Mesenchymal stem cell (in vitro differentiated cells and primary cell): Measurements from ENCODE around the gene SNPH.

Experiments used
- DNase-seq: peaks from one replicate; pipeline ENCODE4 v3.0.0-alpha.2; 2013
- H2AFZ ChIP-seq: one replicate; pipeline ENCODE4 v1.6.1; 2013; ENCODE audit warnings: low read depth, mild to moderate bottlenecking, control low read depth, inconsistent platforms, low read length, moderate library complexity
- H2AK5ac ChIP-seq: 2 replicates; pipeline ENCODE4 v1.6.1; 2013; ENCODE audit warnings: low read length, moderate library complexity, mild to moderate bottlenecking, inconsistent platforms; ENCODE audit not compliant: severe bottlenecking
- H2BK120ac ChIP-seq: one replicate; pipeline ENCODE4 v1.6.1; 2013; ENCODE audit warnings: low read depth, mild to moderate bottlenecking, inconsistent platforms, low read length, moderate library complexity
- H2BK12ac ChIP-seq, 2 experiments: one replicate each; pipeline ENCODE4 v1.6.1; 2013; ENCODE audit warnings: inconsistent platforms in 2 of 2, low read length in 2 of 2, mild to moderate bottlenecking in 2 of 2, moderate library complexity in 2 of 2, control low read depth in 1 of 2
- H2BK15ac ChIP-seq: one replicate; pipeline ENCODE4 v1.6.1; 2013; ENCODE audit warnings: mild to moderate bottlenecking, low read depth, inconsistent platforms; ENCODE audit not compliant: poor library complexity, severe bottlenecking
- H2BK5ac ChIP-seq: 2 replicates; pipeline ENCODE4 v1.6.1; 2013; ENCODE audit warnings: low read depth, mild to moderate bottlenecking, low read length, control low read depth, inconsistent platforms; ENCODE audit not compliant: poor library complexity, severe bottlenecking
- H3K14ac ChIP-seq, 2 experiments: one replicate each; pipeline ENCODE4 v1.6.1; 2013; ENCODE audit warnings: inconsistent platforms in 2 of 2, low read length in 2 of 2, control low read depth in 1 of 2, mild to moderate bottlenecking in 1 of 2, moderate library complexity in 1 of 2
- H3K18ac ChIP-seq, 2 experiments: one replicate each; pipeline ENCODE4 v1.6.1; 2013; ENCODE audit warnings: inconsistent platforms in 2 of 2, low read length in 2 of 2, control low read depth in 1 of 2, low read depth in 1 of 2, mild to moderate bottlenecking in 1 of 2
- H3K23ac ChIP-seq, 2 experiments: one replicate each; pipeline ENCODE4 v1.6.1; 2013; ENCODE audit warnings: inconsistent platforms in 2 of 2, low read length in 2 of 2, mild to moderate bottlenecking in 2 of 2, moderate library complexity in 2 of 2, control low read depth in 1 of 2
- H3K27ac ChIP-seq: 2 replicates; pipeline ENCODE4 v1.5.1; 2013; ENCODE audit warnings: mild to moderate bottlenecking, moderate library complexity, low read length, control low read depth, inconsistent platforms; ENCODE audit not compliant: poor library complexity, severe bottlenecking
- H3K27me3 ChIP-seq, 2 experiments: 2 replicates each; pipeline versions ENCODE4 v1.6.1 to v1.7.0; 2013; ENCODE audit warnings: low read length in 2 of 2, mild to moderate bottlenecking in 2 of 2, moderate library complexity in 2 of 2, control low read depth in 1 of 2, inconsistent platforms in 1 of 2; ENCODE audit not compliant: control insufficient read depth in 1 of 2, insufficient read depth in 1 of 2
- H3K36me3 ChIP-seq, 2 experiments: 2 replicates each; pipeline versions ENCODE4 v1.6.1 to v1.7.0; 2013; ENCODE audit warnings: low read length in 2 of 2, control low read depth in 1 of 2, inconsistent platforms in 1 of 2, low read depth in 1 of 2, mild to moderate bottlenecking in 1 of 2; ENCODE audit not compliant: insufficient read depth in 2 of 2, control insufficient read depth in 1 of 2
- H3K4ac ChIP-seq, 2 experiments: one replicate each; pipeline ENCODE4 v1.6.1; 2013; ENCODE audit warnings: inconsistent platforms in 2 of 2, low read length in 2 of 2, mild to moderate bottlenecking in 2 of 2, moderate library complexity in 2 of 2, control low read depth in 1 of 2, low read depth in 1 of 2
- H3K4me1 ChIP-seq: 2 replicates; pipeline ENCODE4 v1.6.1; 2013; ENCODE audit warnings: low read depth, low read length, control low read depth; ENCODE audit not compliant: control insufficient read depth, insufficient read depth
- H3K4me2 ChIP-seq: 2 replicates; pipeline ENCODE4 v1.6.1; 2013; ENCODE audit warnings: low read length, mild to moderate bottlenecking, inconsistent platforms; ENCODE audit not compliant: poor library complexity, severe bottlenecking
- H3K4me3 ChIP-seq, 2 experiments: 2 replicates each; pipeline versions ENCODE4 v1.5.1 to v1.7.0; 2013; ENCODE audit warnings: low read length in 2 of 2, mild to moderate bottlenecking in 2 of 2, control low read depth in 1 of 2, low read depth in 1 of 2; ENCODE audit not compliant: insufficient read depth in 1 of 2
- H3K79me1 ChIP-seq: replicated peaks from 2 replicates; pipeline ENCODE4 v1.6.1; 2013; ENCODE audit warnings: mild to moderate bottlenecking, control low read depth, low read length, inconsistent platforms; ENCODE audit not compliant: poor library complexity, severe bottlenecking
- H3K9ac ChIP-seq: 2 replicates; pipeline ENCODE4 v1.7.0; 2013; ENCODE audit warnings: mild to moderate bottlenecking, low read length, moderate library complexity
- H3K9me3 ChIP-seq: 2 replicates; pipeline ENCODE4 v1.7.0; 2013; ENCODE audit warnings: mild to moderate bottlenecking, low read length; ENCODE audit not compliant: control insufficient read depth
- H4K8ac ChIP-seq: one replicate; pipeline ENCODE4 v1.6.1; 2013; ENCODE audit warnings: inconsistent platforms, mild to moderate bottlenecking, low read length, moderate library complexity
- H4K91ac ChIP-seq: one replicate; pipeline ENCODE4 v1.6.1; 2013; ENCODE audit warnings: mild to moderate bottlenecking, low read length, inconsistent platforms
- WGBS: methylation state at CpG from one replicate; pipeline ENCODE4 v1.1.7; 2013; ENCODE audit warnings: mixed read lengths; 5-methylcytosine and 5-hydroxymethylcytosine counted together

The SNPH gene

DNA sequence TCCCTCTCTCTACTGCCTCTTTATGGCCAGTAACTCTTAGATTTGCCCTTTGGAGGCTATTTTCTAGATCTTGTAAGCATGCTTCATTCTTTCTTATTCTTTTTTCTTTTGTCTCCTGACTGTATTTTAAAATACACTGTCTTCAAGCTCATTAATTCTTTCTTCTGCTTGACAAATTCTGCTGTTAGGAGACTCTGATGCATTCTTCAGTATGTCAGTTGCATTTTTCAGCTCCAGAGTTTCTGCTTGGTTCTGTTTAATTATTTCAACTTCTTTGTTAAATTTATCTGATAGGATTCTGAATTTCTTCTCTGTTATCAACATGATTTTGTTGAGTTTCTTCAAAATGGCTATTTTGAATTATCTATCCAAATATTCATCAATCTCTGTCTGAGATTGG is 87.9 kb downstream of the SNPH start:
- Histone ChIP-seq H3K27ac (no peak overlapping the region), H3K4me2 (no peak overlapping the region), H2AK5ac (no peak overlapping the region), H3K9ac (no peak overlapping the region), H3K9me3 (peaks cover 21% of the 10 kb centered on the region), H3K4me1 (peaks cover 6% of the 10 kb centered on the region), H3K27me3 (no peaks in the 10 kb centered on the region), H2BK120ac (no peak overlapping the region), H3K79me1 (peaks cover 27% of the 10 kb centered on the region), H4K8ac (no peak overlapping the region), H2AFZ (no peak overlapping the region), H3K4ac (no peak overlapping the region), H2BK12ac (no peak overlapping the region), H2BK15ac (no peak overlapping the region), H3K4me3 (no peak overlapping the region), H2BK5ac (no peak overlapping the region), H3K36me3 (peaks cover 23 to 65% of the 10 kb centered on the region in 2 experiments), H3K23ac (no peak overlapping the region), H3K14ac (no peak overlapping the region), H3K18ac (no peak overlapping the region), H4K91ac (no peak overlapping the region)
- DNase-seq = no peak

DNA sequence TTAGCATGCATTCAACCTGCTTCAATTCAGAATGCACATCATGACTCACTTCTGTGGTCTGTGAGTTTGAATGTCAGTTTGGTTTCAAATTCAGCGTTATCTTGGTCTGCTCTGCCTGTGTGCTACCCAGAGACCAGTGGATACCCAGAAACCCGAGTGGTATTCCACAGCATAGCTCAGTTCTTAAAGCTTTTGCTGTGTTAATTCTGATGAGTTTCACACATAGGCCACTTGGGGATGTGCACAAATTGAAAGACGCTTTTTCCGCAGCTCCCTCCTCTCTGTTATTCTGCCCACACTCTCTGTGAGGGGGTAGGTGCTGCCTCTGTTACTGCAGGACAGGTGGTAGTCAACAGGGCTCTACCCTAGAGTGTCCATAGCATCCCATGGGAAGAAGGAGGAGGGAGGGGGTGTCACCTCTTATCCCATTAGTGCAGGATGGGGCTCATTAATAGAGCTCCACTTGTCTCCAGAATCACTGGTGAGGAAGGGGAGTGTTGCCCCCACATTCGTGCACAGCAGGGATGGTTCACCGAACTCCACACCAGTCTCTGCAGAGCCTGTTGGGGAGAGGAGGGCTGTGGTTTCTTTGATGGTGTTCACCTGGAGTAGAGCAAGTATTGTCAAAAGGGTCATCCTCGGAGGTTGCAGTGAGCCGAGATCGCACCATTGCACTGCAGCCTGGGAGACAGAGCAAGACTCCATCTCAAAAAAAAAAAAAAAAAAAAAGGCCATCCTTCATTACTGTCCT is 92.0 kb downstream of the SNPH start:
- no peak overlapping the region for H3K9ac ChIP-seq
- H2BK120ac ChIP-seq = no peak overlapping the region
- H4K8ac ChIP-seq = no peak overlapping the region
- no peak overlapping the region for H2AFZ ChIP-seq
- 89% methylated on average over 6 of the region's 9 CpGs for WGBS
- no peak overlapping the region for H4K91ac ChIP-seq
- no peak overlapping the region for H2BK15ac ChIP-seq
- peaks cover 12% of the 10 kb centered on the region for H3K9me3 ChIP-seq
- H3K23ac ChIP-seq = peak overlapping the region in 1 of 2 experiments; percentile 48
- peaks cover 6% of the 10 kb centered on the region for H3K4me1 ChIP-seq
- H2BK5ac ChIP-seq = no peak overlapping the region
- no peak for DNase-seq
- H3K18ac ChIP-seq = no peak overlapping the region
- no peak overlapping the region for H3K4me3 ChIP-seq
- peaks cover 37% of the 10 kb centered on the region for H3K79me1 ChIP-seq
- H3K27me3 ChIP-seq = no peaks in the 10 kb centered on the region
- H3K36me3 ChIP-seq = peaks cover 25 to 82% of the 10 kb centered on the region in 2 experiments
- no peak overlapping the region for H3K4ac ChIP-seq
- no peak overlapping the region for H3K27ac ChIP-seq
- H3K4me2 ChIP-seq = no peak overlapping the region
- H3K14ac ChIP-seq = no peak overlapping the region
- no peak overlapping the region for H2AK5ac ChIP-seq
- H2BK12ac ChIP-seq = no peak overlapping the region
